Stimulated activated CD8-positive, alpha-beta memory T cell treated with anti-CD3 and anti-CD28 coated beads, Interleukin-15, amount 100 ng/mL, for 48 hours (primary cell): Measurements from ENCODE around the gene GAB4.
"Not testable (repeated sequence)": the region's sequence is repeated elsewhere in the genome, so short reads cannot be mapped to it uniquely, and the experiment has no call there.

Source experiments
- DNase-seq, 2 donors: peaks; one replicate each; pipeline ENCODE4 v3.0.0-alpha.2; 2020; ENCODE audit warnings: low read depth in 2 of 2

The GAB4 gene

GRCh38 chr22:16958475-16958874 is 49.5 kb downstream of the GAB4 start:
- no peak for DNase-seq

GRCh38 chr22:16957781-16958180 is 50.2 kb downstream of the GAB4 start:
- DNase-seq, result no peak

- no peak for DNase-seq
Observed at GRCh38 chr22:16956290-16956689, 51.7 kb downstream of the GAB4 start.

DNA sequence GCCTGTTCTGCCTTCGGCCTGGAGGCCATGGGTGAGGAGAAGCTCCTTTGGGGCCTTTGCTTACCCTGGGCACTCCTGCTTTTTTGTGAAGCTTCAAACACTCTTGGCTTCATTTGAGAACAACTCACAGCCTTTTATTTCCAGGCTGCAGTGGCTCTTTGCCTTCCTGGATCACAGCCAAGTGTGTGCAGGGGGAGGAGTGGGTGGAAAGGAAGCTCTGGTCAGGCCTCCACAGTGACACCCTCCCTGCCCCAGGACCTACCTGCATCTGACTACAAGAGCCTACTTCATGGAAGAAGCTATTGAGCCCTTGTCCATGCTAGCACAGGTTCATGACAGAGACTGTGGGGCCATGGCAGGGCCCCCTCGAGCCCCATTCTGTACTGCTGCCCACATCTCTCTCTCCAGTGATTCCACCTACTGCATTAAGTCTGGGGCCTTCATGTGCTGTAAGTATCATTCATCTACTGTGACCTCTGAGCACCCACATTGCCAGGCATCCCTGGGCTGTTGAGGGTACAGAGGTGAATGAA is 52.3 kb downstream of the GAB4 start:
- DNase-seq, result no peak

GRCh38 chr22:16955081-16955480 is 52.9 kb downstream of the GAB4 start:
- no peak for DNase-seq

DNA sequence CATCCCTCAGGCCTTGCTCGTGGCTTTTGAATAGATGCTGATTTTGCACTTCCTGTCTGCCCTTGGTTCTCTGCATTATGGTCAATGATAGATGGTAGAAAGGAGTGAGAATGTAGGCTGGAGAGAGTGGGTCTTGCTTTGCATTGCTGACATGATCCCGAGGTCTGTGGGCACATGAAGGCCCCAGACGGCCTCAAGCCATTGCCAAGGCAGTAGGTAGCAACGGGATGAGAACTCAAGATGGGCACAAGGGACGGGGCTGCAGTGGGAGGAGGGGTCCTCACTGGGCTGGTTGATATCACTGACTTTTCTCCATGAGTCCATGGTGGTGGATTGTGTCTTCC is 54.0 kb downstream of the GAB4 start:
- no peak for DNase-seq

DNA sequence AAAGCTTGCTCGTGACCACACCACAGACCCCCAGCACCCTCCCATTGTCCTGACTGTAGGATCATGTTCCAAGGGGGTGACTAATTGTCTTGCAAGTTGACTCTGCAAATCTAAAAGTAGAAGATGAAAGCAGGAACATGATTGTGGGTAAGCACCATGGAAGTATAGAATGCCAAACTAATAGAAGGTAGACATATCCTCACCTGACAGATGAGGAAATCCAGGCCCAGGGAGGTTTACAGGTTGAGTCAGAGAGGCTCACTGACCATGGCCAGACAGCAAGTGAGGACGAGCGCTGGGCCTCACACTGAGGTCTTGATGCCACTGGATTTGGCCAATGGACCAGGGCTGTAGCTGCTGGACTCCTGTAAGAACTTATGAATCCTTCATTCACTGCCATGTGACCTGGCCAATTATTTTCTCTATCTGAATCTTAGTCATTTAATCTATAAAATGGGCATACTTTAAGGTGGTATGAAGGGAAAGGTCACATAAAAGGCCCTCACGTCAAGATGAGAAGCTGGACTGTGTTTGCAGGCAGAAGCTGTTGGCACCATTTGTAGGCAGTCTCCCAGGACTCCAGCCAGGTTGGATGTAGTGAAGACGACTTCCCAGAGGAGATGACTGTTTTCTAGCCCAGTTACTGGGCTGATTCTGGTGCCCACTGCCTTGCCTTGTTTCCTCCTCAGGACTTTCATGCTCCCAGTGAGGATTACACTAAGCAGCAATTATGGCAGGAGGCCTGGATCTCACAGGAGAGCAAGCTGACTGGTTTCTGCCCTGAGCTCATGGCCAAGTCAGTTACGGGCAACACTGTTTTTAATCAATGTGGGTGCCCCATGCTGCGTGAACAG is 54.6 kb downstream of the GAB4 start:
- no peak for DNase-seq

- DNase-seq, result no peak
Observed at GRCh38 chr22:16949561-16949960, 58.5 kb downstream of the GAB4 start.

- no peak for DNase-seq
Observed at GRCh38 chr22:16937811-16938210, 70.2 kb downstream of the GAB4 start.

- DNase-seq, result not testable (repeated sequence)
Observed at GRCh38 chr22:16937209-16937608, 70.8 kb downstream of the GAB4 start.

DNA sequence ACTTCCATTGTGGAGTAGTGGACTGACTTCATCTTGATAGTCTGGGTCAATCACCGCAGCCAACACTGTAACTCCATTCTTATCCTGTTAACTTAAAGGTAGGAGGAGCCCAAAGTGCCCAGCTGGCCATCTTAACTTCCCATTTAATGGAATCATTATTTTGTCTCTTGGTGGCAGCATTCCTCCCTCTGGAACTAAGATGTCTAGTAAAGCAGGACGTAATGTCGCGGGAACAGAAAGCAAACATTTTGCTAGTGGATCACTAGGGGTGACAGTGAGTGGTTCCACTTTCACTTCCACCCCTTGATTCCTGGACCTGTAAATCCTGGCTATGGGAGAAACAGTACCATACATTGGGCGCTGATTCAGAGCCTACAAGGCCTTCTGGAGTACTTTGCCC is 71.4 kb downstream of the GAB4 start:
- DNase-seq, result no peak

GRCh38 chr22:16935209-16935608 is 72.8 kb downstream of the GAB4 start:
- no peak for DNase-seq

- no peak for DNase-seq
Observed at GRCh38 chr22:16933291-16934282, 74.4 kb downstream of the GAB4 start.

GRCh38 chr22:16932577-16932976 is 75.4 kb downstream of the GAB4 start:
- no peak for DNase-seq

GRCh38 chr22:16925407-16925966 is 82.5 kb downstream of the GAB4 start:
- no peak for DNase-seq

GRCh38 chr22:16922706-16923105 is 85.3 kb downstream of the GAB4 start:
- DNase-seq, result no peak

DNA sequence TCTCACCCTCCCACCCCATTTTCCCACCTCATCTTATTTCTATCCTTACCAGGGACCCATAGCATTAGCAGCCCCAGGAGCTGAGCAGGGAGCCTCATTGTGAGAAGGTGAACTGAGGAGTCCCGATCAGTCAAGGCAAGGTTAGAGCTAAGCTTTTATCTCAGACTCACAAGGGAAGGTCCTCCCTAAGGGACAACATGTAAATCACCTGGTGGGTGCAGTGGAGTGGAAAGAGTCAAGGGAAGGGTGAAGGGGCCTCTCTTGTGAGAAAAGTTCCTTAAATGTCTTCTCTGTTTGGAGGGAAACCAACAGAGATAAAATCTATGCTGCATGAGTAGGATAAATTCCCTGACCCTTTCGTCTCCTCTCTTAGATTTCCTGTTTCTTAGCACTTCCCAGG is 85.9 kb downstream of the GAB4 start:
- no peak for DNase-seq

DNA sequence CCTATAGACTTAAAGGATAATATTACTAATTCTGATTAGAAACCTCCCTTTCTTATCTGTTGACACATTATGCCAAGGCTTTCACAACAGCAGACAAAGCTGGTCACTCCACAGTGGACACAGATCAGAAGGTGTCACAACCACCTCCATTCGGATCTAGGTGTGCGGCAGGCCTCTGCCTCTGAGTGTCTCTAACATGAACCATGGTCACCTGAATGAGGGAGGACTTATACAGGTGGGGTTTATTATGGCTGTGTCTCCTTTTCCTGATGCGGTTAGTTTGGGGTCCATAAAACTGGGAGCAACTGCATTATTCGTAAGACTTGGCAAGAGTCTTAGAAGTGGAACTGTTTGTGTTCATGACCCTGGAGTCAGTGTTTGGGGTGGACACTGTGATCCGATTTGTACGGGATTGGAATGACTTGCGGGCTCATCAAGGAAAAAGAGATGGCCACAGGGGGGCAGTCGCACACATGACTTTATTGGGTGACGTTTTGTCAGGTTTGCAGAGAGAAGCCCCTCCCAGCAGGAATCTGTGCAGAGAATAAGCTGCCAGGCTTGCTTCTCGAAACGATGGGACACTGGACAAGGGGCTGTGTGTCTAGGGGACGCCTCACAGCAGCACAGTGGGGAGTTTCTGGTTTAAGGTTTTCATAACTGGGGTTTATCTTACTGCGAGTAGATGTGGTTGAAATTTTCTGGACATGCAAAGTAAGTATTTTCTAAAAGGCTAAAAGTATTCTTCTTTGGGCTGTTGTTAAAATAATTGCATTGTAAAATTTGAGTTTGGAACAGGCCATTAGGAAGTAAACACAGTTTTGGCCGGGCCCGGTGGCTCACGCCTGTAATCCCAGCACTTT is 90.6 kb downstream of the GAB4 start:
- peak; percentile 26 to 41 for DNase-seq

DNA sequence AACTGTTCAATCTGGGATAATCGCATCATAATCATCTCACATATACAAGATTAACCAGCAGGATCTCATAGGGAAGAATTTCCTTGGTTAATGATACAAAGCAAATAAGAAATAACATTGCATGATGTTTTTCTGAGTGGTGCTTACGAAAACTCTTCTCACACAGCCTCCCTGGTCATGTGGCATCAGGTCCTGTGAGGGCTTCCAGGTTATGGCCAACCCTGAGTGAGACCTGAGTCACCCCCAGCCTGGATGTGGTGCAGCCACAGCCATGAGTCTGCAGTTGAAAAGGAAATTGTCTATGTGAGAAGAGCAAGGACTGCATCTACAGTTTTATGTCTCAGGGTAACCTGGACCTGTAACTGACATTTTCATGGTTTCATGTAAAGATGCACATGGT is 92.3 kb downstream of the GAB4 start:
- no peak for DNase-seq

GRCh38 chr22:16914911-16915310 is 93.1 kb downstream of the GAB4 start:
- DNase-seq, result not testable (repeated sequence)

DNA sequence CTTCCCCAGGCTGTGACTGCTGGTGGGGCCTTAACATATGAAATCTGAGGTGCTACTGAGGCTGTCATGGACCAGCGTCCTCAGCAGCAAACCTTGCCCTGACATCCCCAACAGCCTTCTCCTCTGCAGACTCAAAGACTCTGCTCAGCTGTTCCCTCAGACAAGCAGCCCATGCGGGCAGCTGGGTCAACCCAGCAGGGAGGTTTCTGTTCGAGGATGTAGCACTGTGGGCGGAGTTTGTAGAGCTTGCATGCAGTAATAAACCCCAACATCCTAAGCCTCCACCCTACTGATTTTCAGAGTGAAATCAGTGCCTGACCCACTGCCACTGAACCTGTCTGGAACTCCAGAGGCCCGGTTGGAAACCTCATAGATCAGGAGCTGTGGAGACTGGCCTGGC is 94.0 kb downstream of the GAB4 start:
- no peak for DNase-seq
